GM04504 (cell line): ENCODE data around the gene ZP2.
"Not testable (repeated sequence)": the region's sequence is repeated elsewhere in the genome, so short reads cannot be mapped to it uniquely, and the experiment has no call there.

ENCODE experiments used
- DNase-seq: peaks from one replicate; pipeline ENCODE4 v3.0.0-alpha.2; 2012; ENCODE audit warnings: low read depth

ZP2 gene

GRCh38 chr16:21214086-21214485 is 2.7 kb upstream of the ZP2 start:
- no peak for DNase-seq

- DNase-seq = no peak
These were observed 2.7 kb downstream of the ZP2 start for GRCh38 chr16:21208446-21209230.

DNA sequence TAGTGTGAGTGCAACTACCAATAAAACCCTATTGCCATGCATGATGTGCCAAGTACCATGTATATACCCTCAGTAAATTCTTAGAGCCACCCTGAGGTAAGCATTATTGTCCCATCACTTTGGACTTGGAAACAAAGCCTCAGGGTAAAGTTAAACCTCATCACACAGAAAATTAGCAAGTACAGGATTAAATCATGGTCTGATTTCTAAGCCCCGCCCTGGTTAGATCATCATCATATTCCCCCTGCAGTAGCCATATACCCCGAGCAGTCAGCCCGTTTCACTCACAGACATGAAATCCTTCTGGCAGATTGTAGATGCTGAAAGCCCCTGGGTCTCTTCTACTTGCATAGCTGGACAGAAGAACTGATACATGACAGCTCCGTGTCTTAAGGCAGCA is 4.8 kb downstream of the ZP2 start:
- DNase-seq = no peak

DNA sequence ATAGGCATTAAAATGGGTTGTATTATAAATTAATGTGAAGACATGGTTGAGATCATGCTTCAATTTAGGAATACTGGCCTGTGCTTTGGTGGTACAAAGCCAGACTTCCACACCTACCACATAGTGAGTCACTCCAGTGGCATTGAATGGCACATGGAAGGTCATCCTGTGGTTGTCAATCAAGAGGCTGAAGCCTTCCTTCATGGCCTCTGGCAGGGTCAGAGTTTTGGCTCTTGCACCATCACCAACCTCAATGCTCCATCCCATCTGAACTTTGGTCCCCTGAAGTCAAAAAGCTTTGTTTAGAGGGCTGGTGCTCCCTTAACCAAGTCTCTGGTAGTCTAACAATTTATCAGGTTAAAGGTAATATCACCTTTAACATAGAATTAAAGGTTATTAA is 6.1 kb downstream of the ZP2 start:
- DNase-seq = no peak

DNA sequence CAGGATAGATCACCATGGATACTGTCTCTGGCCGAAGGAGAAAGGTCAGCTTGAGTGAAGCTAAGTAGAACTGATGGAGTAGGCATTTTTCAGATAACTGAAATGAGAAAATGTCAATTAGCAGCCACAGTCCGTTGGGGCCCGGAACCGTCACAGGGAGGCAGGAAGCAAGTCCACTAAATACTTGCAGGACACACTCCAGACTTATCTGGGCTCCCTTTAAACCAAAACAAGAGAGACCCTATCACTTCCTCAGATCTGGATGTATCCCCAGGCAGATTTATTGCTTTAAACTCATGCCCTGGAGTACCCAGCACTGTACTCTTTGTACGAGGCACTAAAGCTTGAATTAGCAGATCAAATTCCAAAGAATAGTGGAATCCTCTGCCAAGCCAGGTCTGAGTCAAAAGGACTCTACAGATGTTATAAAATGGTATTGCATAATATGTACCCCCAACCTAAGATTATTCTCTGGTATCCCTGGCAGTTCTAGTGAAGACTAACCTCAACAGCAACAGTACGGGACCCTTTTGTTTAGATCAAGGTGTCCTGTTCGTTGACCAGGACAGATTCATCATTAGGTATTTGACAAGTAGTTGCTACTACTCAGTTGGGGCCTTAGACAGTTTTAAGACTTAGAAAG is 8.1 kb downstream of the ZP2 start:
- no peak for DNase-seq

- DNase-seq = no peak
These were observed 11.7 kb downstream of the ZP2 start for GRCh38 chr16:21199607-21200218.

DNA sequence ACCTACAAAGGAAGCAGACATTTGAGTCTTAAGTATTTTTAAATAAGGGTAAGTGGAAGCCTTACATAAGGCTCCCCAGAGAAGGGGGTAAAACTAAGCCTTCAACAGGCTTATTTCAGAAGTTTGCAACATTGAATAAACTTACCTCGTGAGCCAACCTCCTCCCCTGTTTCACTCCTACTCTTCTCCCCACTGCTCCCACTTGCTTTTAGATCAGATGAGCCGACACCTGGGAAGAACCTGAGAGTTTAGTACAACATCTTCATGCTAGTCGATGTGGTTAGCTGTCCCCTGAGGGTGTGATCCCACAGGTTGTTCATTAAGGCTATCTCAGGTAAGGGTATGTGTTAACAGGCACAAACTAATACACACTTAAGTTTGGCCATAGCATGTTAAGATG is 13.8 kb downstream of the ZP2 start:
- no peak for DNase-seq

- no peak for DNase-seq
These were observed 14.3 kb downstream of the ZP2 start for GRCh38 chr16:21197112-21197511.

DNA sequence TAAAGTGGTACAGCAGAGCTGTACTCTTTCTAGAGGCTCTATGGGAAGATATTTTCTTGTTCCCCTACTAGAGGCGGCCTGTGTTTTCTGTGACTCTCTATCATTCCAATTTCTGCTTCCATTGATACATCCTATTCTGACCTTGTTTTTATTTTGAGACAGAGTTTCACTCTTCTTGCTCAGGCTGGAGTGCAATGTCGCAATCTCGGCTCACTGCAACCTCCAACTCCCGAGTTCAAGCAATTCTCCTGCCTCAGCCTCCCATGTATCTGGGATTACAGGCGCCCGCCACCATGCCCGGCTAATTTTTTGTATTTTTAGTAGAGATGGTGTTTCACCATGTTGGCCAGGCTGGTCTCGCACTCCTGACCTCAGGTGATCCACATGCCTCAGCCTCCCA is 16.0 kb downstream of the ZP2 start:
- not testable (repeated sequence) for DNase-seq

GRCh38 chr16:21194771-21195301 is 16.5 kb downstream of the ZP2 start:
- no peak for DNase-seq

DNA sequence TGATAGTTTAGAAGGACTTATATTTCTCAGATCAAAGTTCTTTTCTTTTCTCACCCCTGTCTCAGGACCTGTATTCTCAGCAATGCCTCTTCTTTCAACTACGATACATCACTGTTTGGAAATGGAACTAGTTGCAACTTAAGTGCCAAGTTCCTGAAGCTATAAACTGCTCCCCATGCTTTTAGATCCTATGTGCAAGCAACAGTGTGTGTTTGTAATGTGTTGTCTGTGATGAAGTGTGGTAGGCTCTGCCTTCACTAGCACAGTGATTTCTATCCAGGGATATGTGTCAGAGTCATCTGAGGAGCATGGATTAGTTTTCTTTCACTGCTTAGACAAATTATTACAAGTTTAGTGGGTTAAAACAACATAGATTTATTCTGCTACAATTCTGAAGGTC is 18.4 kb downstream of the ZP2 start:
- DNase-seq = no peak

GRCh38 chr16:21190599-21190998 is 20.8 kb downstream of the ZP2 start:
- peak; percentile 53 for DNase-seq

GRCh38 chr16:21190013-21190412 is 21.4 kb downstream of the ZP2 start:
- no peak for DNase-seq

GRCh38 chr16:21189311-21189710 is 22.1 kb downstream of the ZP2 start:
- no peak for DNase-seq

DNA sequence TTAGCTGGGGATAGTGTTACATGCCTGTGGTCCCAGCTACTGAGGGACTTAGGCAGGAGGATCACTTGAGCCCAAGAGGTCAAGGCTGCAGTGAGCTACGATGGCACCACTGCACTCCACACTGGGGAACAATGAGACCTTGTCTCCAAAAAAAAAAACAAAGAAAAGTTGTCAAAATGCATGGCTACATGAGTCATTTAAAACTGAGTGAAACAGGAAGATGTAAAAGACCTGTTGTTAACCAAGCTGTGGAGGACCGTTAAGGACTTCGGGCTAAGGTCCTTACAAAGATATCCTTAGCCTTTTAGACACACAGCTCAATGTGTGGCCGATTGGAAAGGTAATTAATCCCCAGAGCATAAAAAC is 25.1 kb downstream of the ZP2 start:
- DNase-seq = no peak

- no peak for DNase-seq
These were observed 25.6 kb downstream of the ZP2 start for GRCh38 chr16:21185659-21186325.

DNA sequence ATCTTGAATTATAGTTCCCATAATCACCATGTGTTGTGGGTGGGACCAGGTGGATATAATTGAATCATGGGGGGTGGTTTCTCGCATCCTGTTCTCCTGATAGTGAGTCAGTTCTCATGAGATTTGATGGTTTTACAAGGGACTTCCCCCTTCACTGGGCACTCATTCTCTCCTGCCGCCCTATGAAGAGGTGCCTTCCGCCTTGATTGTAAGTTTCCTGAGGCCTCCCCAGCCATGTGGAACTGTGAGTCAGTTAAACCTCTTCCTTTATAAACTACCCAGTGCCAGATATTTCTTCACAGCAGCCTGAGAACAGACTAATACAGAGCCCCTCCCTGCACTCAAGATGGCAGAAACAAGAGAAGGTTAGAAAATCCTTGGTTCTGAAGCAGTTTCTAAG is 26.5 kb downstream of the ZP2 start:
- no peak for DNase-seq

DNA sequence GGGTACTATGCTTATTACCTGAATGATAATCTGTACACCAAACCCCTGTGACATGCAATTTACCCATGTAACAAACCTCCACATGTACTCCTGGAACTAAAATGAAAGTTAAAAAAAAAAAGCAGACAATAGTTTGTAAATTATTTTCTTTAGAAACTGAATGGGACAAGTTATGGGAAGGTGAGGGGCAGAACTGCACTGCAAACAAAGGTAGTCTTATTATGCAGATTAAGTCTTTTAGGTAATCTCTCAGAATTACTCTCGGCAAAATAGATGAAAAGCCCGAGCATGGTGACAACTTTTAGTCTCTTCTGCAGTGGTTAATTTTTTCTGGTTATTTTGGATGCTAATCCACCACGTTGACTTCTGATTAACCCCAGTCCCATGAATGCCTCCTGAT is 27.4 kb downstream of the ZP2 start:
- no peak for DNase-seq

DNA sequence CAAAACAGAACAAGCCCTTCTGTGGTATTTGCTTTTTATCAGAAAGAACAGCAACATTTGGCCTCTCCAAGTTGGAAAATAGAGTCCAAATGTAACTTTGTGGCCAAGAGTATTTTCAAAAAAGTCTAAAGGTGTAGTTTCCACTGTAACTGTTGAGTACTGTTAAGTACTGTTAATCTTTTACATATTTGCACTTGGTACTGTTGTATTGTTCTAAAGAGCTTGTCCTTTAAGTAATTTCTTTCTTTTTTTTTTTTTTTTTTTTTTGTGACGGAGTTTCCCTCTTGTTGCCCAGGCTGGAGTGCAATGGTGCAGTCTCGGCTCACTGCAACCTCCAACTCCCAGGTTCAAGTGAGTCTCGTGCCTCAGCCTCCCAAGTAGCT is 31.4 kb downstream of the ZP2 start:
- no peak for DNase-seq

DNA sequence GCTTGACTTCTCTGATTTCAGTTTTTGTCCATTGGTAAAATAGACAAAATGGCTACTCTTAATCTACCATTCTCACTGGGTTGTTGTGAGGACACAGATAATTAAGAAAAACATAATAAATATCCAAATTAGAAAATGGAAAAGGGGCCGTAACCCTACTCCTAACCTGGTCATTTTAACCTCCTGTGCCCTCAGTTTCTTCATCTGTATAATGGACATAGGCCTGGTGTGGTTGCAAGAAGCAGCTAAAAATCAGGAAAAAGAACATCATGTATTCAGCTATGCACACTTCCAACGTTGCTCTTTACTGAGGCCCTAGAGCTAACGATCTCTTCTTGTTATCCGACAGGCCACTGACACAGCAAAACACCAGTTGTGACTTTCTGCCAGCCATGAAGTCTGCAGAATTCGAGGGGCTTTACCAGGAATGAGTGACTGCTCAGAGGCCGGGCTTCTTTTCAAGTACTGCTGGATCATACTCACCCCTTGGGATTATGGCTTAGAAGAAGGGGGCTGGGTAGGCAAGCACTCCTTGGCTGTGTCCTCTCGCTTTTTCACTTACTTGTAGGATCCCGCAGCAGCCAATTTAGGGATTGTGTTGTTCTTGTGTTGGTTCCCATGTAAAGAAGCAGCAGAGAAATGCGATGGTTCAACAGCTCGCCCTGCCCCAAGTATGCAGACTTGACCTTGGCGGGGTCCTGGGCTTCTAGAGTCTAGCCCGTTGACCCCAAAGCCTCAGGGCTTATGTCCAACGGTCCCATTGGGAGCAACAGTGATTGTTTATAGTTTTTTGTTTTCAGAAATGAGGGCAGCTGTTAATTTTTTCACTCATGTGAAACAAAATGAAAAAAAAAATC is 32.0 kb downstream of the ZP2 start:
- no peak for DNase-seq

- DNase-seq = no peak
These were observed 36.0 kb downstream of the ZP2 start for GRCh38 chr16:21175397-21175796.

DNA sequence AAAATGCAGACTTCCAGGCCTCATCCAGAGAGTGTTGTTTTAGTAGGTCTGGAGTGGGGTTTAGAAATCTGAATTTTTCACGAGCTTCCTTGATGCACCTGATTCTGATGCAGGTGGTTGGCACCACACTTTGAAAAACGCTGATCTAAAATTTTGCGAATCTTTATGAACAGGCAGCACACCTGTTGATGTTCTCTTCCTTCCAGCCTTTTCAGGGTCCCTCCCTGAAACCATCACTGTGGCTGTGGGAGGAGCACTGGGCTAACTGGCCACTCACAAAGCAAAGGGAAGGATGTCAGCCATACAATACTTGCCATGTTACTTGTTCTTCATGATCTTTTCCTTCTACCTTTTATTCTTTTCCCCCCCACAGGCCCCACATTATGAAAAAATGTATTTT is 38.7 kb downstream of the ZP2 start:
- no peak for DNase-seq
